GM23338 (cell line): ENCODE data around the gene GPC5. TPM values are rescaled to one million over a fixed set of nuclear protein-coding genes. Genes with fewer than 3 reads are reported as not detected.

Experiments
- ATAC-seq: fragments of 200-7000 bp; cut with Tn5 transposase; 3 replicates; pipeline ENCODE4 v1.9.1; 2020
- DNase-seq: peaks from one replicate; pipeline ENCODE4 v3.0.0-alpha.2; 2015; ENCODE audit warnings: low spot score
- H2AFZ ChIP-seq: fragments of 200-600 bp; sonication (generic); 2 replicates; pipeline ENCODE4 v1.8.0; 2016; ENCODE audit warnings: antibody characterized with exemption, mild to moderate bottlenecking, moderate library complexity
- H3F3A ChIP-seq: fragments of 200-600 bp; sonication (generic); replicated peaks from 2 replicates; pipeline ENCODE4 v1.8.0; 2017; ENCODE audit warnings: antibody characterized with exemption, mixed run types, low read depth
- H3K27ac ChIP-seq: fragments of 200-600 bp; sonication (generic); 2 replicates; pipeline ENCODE4 v1.6.1; 2016; ENCODE audit warnings: low read depth
- H3K27me3 ChIP-seq: fragments of 200-600 bp; sonication (generic); 2 replicates; pipeline ENCODE4 v1.8.0; 2016; ENCODE audit warnings: mild to moderate bottlenecking, mixed run types, moderate library complexity; ENCODE audit not compliant: insufficient read depth
- H3K36me3 ChIP-seq: fragments of 200-600 bp; sonication (generic); 2 replicates; pipeline ENCODE4 v1.8.0; 2016; ENCODE audit warnings: mild to moderate bottlenecking; ENCODE audit not compliant: insufficient read depth
- H3K4me1 ChIP-seq: fragments of 200-600 bp; sonication (generic); 2 replicates; pipeline ENCODE4 v1.8.0; 2016; ENCODE audit warnings: mild to moderate bottlenecking, moderate library complexity; ENCODE audit not compliant: insufficient read depth
- H3K4me2 ChIP-seq: fragments of 200-600 bp; sonication (generic); 2 replicates; pipeline ENCODE4 v1.7.1; 2017; ENCODE audit warnings: mixed run types
- H3K4me3 ChIP-seq: fragments of 200-600 bp; sonication (generic); 2 replicates; pipeline ENCODE4 v1.6.1; 2016; ENCODE audit warnings: mixed run types
- H3K79me2 ChIP-seq: fragments of 200-600 bp; sonication (generic); replicated peaks from 2 replicates; pipeline ENCODE4 v1.8.0; 2017; ENCODE audit warnings: mild to moderate bottlenecking; ENCODE audit not compliant: insufficient read depth
- H3K9me2 ChIP-seq: fragments of 200-600 bp; sonication (generic); 2 replicates; pipeline ENCODE4 v1.8.0; 2017; ENCODE audit not compliant: insufficient read depth
- H4K20me1 ChIP-seq: fragments of 200-600 bp; sonication (generic); replicated peaks from 2 replicates; pipeline ENCODE4 v1.8.0; 2017; ENCODE audit warnings: mild to moderate bottlenecking; ENCODE audit not compliant: insufficient read depth
- H3K27ac Mint-ChIP-seq: 2 replicates; pipeline ENCODE4 v1.8.0; 2020; ENCODE audit warnings: inconsistent platforms, mild to moderate bottlenecking, moderate library complexity, mixed read lengths
- H3K27me3 Mint-ChIP-seq: 3 replicates; pipeline ENCODE4 v1.8.0; 2022; ENCODE audit warnings: low read depth, mild to moderate bottlenecking, moderate library complexity, mixed read lengths, inconsistent platforms; ENCODE audit not compliant: insufficient read depth, poor library complexity
- H3K36me3 Mint-ChIP-seq: 3 replicates; pipeline ENCODE4 v1.8.0; 2021; ENCODE audit warnings: low read depth, mild to moderate bottlenecking, inconsistent platforms, moderate library complexity, mixed read lengths
- H3K4me1 Mint-ChIP-seq: 3 replicates; pipeline ENCODE4 v1.8.0; 2020; ENCODE audit warnings: mild to moderate bottlenecking, inconsistent platforms, mixed read lengths
- H3K4me3 Mint-ChIP-seq: 3 replicates; pipeline ENCODE4 v1.8.0; 2021; ENCODE audit warnings: moderate library complexity, mild to moderate bottlenecking, inconsistent platforms, mixed read lengths
- H3K9me3 Mint-ChIP-seq: 3 replicates; pipeline ENCODE4 v1.8.0; 2020; ENCODE audit warnings: moderate library complexity, mild to moderate bottlenecking, inconsistent platforms, mixed read lengths
- EZH2 ChIP-seq: fragments of 200-600 bp; sonication (generic); IDR thresholded peaks from one replicate; pipeline ENCODE4 v1.8.0; 2017; ENCODE audit warnings: antibody characterized with exemption, mild to moderate bottlenecking, low read depth; ENCODE audit not compliant: unreplicated experiment
- EZH2phosphoT487 ChIP-seq: fragments of 200-600 bp; sonication (generic); IDR thresholded peaks from one replicate; pipeline ENCODE4 v1.8.1; 2018; ENCODE audit warnings: antibody characterized with exemption; ENCODE audit not compliant: unreplicated experiment
- JUNB ChIP-seq: IDR thresholded peaks from one replicate; pipeline ENCODE4 v1.6.1; 2016; ENCODE audit warnings: antibody characterized with exemption; ENCODE audit not compliant: unreplicated experiment
- NANOG ChIP-seq: IDR thresholded peaks from 2 replicates; pipeline ENCODE4 v1.6.1; 2016; ENCODE audit warnings: antibody characterized with exemption, borderline replicate concordance
- POLR2AphosphoS5 ChIP-seq: IDR thresholded peaks from 2 replicates; pipeline ENCODE4 v1.6.1; 2016; ENCODE audit warnings: antibody characterized with exemption, low read depth
- STAT1 ChIP-seq: IDR thresholded peaks from one replicate; pipeline ENCODE4 v1.6.1; 2016; ENCODE audit warnings: antibody characterized with exemption; ENCODE audit not compliant: unreplicated experiment
- ZNF114 ChIP-seq: fragments of 250-450 bp; sonication (Bioruptor Pico); IDR thresholded peaks from 2 replicates; pipeline ENCODE4 v1.5.0; 2020; ENCODE audit warnings: mild to moderate bottlenecking, moderate library complexity
- polyA plus RNA-seq: library from polyadenylated mRNA; unstranded; fragments of >200 nt; fragmentation: Nextera tagmentation; extraction: Ambion mirVana; gene quantifications from 2 replicates; pipeline ENCODE4 v1.2.1, GENCODE V29; 2016
- total RNA-seq: library from RNA; depleted of rRNA; stranded (reverse); fragments of >200 nt; shearing (Covaris generic); gene quantifications from 2 replicates; pipeline ENCODE4 v1.2.3, GENCODE V29; 2014
- TF ChIP-seq, protein P1 (sequence below): fragments of 250-450 bp; sonication (Bioruptor Pico); IDR thresholded peaks from 2 replicates; pipeline ENCODE4 v1.5.0; 2020; ENCODE audit warnings: mild to moderate bottlenecking, moderate library complexity
- TF ChIP-seq, protein P2 (sequence below): IDR thresholded peaks from one replicate; pipeline ENCODE4 v1.6.1; 2018; ENCODE audit warnings: antibody characterized with exemption; ENCODE audit not compliant: unreplicated experiment

GPC5 gene
- total and polyA plus RNA-seq, 2 experiments from 2014 or later, result 0.95 to 1.1 TPM

DNA sequence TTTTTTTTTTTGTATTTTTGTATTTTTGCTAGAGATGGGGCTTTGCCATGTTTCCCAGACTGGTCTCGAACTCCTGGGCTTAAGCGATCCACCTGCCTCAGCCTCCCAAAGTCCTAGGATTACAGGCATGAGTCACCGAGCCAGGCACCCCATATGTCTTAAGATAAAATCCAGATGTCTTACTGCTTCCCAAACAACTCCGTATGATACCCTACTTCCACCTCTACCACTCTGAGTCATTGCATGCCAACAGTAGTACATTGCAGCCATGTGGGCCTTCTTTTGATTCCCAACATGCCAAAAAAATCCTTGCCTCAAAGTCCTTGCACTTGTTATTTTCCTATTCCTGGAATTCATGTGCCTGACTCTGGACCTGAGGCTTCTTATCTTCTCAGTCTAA lies 799.2 kb downstream of the GPC5 start (continued):
- TF ChIP-seq, protein P1, sequence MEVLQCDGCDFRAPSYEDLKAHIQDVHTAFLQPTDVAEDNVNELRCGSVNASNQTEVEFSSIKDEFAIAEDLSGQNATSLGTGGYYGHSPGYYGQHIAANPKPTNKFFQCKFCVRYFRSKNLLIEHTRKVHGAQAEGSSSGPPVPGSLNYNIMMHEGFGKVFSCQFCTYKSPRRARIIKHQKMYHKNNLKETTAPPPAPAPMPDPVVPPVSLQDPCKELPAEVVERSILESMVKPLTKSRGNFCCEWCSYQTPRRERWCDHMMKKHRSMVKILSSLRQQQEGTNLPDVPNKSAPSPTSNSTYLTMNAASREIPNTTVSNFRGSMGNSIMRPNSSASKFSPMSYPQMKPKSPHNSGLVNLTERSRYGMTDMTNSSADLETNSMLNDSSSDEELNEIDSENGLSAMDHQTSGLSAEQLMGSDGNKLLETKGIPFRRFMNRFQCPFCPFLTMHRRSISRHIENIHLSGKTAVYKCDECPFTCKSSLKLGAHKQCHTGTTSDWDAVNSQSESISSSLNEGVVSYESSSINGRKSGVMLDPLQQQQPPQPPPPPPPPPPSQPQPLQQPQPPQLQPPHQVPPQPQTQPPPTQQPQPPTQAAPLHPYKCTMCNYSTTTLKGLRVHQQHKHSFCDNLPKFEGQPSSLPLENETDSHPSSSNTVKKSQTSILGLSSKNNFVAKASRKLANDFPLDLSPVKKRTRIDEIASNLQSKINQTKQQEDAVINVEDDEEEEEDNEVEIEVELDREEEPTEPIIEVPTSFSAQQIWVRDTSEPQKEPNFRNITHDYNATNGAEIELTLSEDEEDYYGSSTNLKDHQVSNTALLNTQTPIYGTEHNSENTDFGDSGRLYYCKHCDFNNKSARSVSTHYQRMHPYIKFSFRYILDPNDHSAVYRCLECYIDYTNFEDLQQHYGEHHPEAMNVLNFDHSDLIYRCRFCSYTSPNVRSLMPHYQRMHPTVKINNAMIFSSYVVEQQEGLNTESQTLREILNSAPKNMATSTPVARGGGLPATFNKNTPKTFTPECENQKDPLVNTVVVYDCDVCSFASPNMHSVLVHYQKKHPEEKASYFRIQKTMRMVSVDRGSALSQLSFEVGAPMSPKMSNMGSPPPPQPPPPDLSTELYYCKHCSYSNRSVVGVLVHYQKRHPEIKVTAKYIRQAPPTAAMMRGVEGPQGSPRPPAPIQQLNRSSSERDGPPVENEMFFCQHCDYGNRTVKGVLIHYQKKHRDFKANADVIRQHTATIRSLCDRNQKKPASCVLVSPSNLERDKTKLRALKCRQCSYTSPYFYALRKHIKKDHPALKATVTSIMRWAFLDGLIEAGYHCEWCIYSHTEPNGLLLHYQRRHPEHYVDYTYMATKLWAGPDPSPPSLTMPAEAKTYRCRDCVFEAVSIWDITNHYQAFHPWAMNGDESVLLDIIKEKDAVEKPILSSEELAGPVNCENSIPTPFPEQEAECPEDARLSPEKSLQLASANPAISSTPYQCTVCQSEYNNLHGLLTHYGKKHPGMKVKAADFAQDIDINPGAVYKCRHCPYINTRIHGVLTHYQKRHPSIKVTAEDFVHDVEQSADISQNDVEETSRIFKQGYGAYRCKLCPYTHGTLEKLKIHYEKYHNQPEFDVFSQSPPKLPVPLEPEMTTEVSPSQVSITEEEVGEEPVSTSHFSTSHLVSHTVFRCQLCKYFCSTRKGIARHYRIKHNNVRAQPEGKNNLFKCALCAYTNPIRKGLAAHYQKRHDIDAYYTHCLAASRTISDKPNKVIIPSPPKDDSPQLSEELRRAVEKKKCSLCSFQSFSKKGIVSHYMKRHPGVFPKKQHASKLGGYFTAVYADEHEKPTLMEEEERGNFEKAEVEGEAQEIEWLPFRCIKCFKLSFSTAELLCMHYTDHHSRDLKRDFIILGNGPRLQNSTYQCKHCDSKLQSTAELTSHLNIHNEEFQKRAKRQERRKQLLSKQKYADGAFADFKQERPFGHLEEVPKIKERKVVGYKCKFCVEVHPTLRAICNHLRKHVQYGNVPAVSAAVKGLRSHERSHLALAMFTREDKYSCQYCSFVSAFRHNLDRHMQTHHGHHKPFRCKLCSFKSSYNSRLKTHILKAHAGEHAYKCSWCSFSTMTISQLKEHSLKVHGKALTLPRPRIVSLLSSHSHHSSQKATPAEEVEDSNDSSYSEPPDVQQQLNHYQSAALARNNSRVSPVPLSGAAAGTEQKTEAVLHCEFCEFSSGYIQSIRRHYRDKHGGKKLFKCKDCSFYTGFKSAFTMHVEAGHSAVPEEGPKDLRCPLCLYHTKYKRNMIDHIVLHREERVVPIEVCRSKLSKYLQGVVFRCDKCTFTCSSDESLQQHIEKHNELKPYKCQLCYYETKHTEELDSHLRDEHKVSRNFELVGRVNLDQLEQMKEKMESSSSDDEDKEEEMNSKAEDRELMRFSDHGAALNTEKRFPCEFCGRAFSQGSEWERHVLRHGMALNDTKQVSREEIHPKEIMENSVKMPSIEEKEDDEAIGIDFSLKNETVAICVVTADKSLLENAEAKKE (CRISPR knock-in tag), result no peak
- no peak for TF ChIP-seq POLR2AphosphoS5
- no peak for TF ChIP-seq ZNF114 (CRISPR knock-in tag)
- TF ChIP-seq EZH2, result no peak
- no peak for TF ChIP-seq EZH2phosphoT487
- TF ChIP-seq JUNB, result no peak

DNA sequence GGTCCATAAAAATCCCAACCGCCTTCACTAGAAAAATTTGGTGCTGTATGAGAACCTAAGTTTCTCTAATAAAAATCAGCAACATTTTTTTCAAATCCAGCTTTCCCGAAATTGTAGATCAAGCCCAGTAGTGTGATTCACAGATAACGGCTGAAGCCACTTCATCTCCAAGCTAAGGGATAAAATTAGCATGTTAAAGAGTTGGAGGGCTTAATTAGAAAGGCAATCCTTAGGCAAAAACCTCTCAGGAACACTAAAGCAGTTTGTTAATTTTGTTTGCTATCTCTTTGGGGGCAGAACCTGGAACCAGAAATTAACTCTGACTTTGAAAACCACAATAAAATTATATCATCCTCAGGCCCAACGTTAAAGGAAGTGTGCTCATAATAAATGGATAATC lies 820.2 kb downstream of the GPC5 start:
- peak overlapping the region; percentile 45 for H3K4me2 ChIP-seq

More for the DNA sequence above, 820.2 kb downstream of the GPC5 start:
- no peak overlapping the region for H2AFZ ChIP-seq
- peak; percentile 35; the same call in 2 of the 3 replicates for ATAC-seq
- DNase-seq, result peak; percentile 32
- H4K20me1 ChIP-seq, result no peaks in the 10 kb centered on the region
- H3K27me3 ChIP-seq, result no peaks in the 10 kb centered on the region
- Mint-ChIP-seq H3K4me1 (peaks cover 15% of the 10 kb centered on the region), H3K27me3 (peaks cover 4% of the 10 kb centered on the region), H3K36me3 (no peaks in the 10 kb centered on the region), H3K27ac (peak overlapping the region; percentile 4; the same call in 1 of the 2 replicates), H3K9me3 (no peaks in the 10 kb centered on the region), H3K4me3 (no peak overlapping the region)
- peaks cover 10% of the 10 kb centered on the region for H3K4me1 ChIP-seq
- 0 out of 2 replicates have a peak overlapping the region, but pooled peaks have one; percentile 17 for H3K4me3 ChIP-seq
- no peak overlapping the region for H3K27ac ChIP-seq
- H3K36me3 ChIP-seq, result no peaks in the 10 kb centered on the region
- no peaks in the 10 kb centered on the region for H3K79me2 ChIP-seq
- no peaks in the 10 kb centered on the region for H3K9me2 ChIP-seq
- TF ChIP-seq NANOG, result no peak
- no peak for TF ChIP-seq EZH2
- TF ChIP-seq, protein P2, sequence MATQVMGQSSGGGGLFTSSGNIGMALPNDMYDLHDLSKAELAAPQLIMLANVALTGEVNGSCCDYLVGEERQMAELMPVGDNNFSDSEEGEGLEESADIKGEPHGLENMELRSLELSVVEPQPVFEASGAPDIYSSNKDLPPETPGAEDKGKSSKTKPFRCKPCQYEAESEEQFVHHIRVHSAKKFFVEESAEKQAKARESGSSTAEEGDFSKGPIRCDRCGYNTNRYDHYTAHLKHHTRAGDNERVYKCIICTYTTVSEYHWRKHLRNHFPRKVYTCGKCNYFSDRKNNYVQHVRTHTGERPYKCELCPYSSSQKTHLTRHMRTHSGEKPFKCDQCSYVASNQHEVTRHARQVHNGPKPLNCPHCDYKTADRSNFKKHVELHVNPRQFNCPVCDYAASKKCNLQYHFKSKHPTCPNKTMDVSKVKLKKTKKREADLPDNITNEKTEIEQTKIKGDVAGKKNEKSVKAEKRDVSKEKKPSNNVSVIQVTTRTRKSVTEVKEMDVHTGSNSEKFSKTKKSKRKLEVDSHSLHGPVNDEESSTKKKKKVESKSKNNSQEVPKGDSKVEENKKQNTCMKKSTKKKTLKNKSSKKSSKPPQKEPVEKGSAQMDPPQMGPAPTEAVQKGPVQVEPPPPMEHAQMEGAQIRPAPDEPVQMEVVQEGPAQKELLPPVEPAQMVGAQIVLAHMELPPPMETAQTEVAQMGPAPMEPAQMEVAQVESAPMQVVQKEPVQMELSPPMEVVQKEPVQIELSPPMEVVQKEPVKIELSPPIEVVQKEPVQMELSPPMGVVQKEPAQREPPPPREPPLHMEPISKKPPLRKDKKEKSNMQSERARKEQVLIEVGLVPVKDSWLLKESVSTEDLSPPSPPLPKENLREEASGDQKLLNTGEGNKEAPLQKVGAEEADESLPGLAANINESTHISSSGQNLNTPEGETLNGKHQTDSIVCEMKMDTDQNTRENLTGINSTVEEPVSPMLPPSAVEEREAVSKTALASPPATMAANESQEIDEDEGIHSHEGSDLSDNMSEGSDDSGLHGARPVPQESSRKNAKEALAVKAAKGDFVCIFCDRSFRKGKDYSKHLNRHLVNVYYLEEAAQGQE, result no peak
- no peak for TF ChIP-seq STAT1
- H3F3A ChIP-seq, result no peaks in the 10 kb centered on the region
